HG02642 (cell line): ENCODE measurements around the gene IKZF2.

ENCODE experiments used
- ATAC-seq: cut with Tn5 transposase; IDR thresholded peaks from one replicate; pipeline ENCODE4 v1.9.1; 2021; ENCODE audit warnings: mild to moderate bottlenecking; ENCODE audit not compliant: unreplicated experiment, poor library complexity

IKZF2 gene

DNA sequence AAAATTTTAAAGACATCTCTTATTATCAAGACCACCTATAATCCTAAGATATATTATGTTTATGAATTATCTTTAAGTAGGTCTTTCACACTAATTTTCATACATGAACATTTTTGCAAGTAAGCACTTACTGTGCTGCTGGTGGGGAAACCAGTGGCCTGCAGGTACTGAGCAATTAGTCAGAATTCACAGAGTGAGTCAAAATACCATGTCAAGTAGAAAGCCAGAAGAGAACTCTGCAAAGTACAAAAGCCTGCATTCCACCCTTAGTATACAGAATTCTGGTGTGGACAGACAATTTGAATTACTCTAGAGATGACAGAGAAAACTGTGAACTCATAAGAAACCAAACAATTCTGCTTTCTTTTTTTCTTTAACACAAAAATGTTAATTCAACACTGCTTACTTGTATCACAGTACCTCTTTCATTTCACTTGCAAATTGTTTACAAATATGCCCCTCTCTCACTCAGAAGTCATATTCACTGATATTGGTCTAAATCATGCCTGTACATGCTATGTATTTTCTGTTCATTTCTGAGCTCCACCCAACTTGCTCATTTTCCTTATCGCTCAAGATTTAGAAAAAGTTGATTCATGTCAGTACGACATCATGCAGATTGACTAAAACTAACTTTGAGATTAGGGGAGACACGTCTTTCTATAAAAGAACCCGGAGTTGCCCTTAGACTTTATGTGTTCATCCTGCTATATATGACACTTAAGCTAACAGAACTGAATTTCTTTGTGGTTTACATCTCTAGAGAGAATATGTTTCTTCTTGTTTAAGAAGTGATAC, 182.9 kb downstream of the IKZF2 start:
- peak; percentile 69 for ATAC-seq

DNA sequence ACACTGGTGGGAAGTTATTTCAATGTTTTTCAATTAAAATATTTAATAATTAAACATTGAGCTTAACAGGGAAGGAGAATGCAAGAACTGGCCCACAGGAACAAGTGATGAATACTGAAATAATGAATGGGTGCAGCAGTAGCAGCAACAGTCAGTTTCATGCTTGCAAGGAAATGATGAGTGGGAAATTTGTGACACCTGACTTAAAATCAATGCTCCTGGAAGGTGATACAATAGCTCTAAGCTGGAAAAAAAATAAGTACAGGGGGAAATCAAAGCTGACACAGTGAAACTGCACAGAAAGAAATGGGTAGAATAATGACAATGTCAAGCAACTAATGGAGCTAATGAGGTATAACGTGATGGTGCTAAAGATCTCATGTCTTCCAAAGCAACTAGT, 184.5 kb downstream of the IKZF2 start:
- ATAC-seq = no peak

GRCh38 chr2:212962691-212963090, 188.7 kb downstream of the IKZF2 start:
- ATAC-seq = no peak

GRCh38 chr2:212961255-212961654, 190.2 kb downstream of the IKZF2 start:
- no peak for ATAC-seq

- ATAC-seq = no peak
Measured at GRCh38 chr2:212960336-212960735, 191.1 kb downstream of the IKZF2 start.

DNA sequence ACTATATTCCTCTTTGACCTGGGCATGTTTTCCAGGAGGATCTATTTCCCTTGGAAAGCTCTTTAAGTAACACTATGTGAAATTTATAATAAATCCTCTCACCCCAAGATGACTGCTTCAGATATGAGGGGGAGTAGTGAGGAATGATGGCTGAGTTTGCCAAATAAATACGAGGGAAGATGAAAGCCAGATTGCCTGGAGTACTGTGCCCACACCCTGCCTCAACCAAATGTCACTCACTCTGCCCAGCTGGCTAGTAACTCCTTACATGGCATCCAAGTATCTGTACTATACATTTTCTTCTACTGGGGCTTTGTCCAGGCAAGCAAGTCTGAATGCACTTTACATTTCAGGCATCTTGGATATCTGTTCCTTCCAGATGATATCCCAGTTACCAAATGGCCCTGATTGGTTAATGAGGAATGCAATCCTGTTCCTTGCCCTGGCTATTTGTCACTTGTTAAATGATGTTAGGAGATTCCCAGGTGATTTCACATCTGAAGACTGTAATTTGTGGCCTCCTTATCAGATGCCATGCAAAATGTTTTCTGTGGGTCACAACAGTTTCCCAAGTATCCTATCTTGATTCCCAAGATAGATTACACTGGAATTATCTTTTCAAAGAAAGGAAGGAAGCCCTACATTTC, 191.8 kb downstream of the IKZF2 start:
- no peak for ATAC-seq

- ATAC-seq = no peak
Measured at GRCh38 chr2:212958757-212959295, 192.6 kb downstream of the IKZF2 start.

- no peak for ATAC-seq
Measured at GRCh38 chr2:212958133-212958532, 193.3 kb downstream of the IKZF2 start.

DNA sequence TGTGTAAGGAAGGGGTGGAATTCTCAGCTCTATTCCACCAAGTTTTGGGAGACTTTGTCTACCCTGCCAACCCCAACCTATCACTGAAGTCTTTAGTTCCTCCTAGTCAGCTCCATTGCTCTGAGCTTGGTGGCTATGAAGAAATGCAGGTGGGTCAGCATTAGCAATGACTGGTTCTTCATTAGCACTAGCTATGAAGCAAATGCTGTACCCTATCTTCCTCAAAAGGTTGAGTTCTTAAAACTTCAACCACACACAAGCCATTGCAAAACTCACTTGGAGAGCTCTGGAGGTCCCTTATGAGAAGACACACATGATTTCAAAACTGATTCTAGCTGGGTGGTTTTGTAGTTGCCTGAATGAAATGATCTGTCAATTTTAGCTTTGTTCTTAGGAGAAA, 193.8 kb downstream of the IKZF2 start:
- no peak for ATAC-seq

DNA sequence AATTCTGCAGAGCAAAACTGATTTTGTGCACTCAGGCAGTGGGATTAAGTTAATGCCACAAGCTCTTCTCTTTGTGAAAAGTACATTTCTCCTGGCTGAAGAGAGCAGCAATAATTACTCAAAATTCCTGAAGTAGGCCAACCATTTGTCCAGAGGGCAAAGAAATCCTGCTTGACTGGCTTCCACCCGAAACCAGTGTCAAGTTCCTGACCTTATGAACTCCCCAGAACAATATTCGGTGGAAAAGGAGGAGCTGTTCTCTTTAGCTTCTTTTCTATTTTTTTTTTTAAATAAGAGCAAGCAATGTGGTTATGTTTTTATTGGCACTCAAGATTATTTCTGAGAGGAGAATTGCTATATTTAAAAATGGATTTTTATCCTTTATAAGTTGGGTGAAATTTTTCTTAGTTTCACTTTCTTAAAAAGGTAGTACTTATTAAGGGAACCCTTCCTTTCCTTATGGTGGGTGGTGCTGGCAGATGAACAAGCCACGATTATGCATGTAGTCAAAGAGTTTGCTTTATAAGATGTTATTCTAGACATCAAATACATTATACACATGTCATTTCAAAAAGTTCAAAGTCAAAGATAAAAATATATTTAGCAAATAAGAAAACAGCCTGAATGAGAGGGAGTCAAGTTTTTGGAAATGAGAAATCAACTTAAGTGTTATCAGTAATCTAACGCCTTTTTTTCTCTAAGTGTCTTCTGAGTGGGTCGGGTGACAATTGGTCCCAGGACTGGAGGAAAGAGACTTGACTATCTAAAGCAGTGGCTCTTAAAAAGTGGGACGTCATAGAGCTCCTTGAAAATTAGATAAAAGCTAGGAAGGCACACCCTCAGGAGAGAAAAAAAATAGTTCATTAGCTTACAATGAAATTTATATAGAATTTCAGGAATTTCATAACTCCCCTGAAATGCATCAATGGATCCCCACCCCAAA, 194.5 kb downstream of the IKZF2 start:
- ATAC-seq = no peak

DNA sequence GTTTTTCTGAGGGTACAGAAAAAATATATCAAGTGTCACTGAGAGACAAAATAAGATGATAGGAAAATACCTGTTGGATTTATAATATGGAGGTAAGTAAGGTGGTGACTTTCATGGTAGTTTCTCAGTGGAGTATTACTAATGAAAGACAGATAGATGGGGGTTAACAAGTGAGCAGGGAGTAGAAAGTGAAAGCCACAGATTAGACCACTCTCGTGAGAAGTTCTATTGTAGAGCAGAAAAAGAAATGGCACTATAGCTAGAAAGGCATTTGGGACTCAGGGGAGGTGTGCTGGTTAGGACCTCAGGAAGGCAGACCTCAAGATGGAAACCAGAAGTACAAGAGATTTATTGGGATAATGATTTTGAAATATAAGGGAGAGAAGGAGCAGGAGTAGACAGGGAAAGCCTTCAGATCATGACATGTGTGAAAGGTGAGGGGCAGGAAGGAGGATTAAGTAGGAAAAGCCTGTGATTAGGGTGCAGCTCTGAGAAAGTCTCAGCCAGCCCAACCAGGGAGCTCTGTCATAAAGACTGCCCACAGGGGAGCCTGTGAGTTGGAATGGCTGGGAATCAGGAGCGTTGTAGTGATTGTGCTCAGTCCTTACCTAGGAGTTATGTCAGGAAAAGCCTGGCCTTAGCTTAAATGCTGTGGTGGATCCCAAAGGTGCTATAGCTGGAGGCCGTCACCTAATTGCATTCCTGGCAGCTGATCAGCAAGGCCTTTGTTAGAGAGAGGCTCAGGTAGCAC, 198.1 kb downstream of the IKZF2 start:
- peak; percentile 86 for ATAC-seq

- ATAC-seq = no peak
Measured at GRCh38 chr2:212949786-212950185, 201.6 kb downstream of the IKZF2 start.
